GM21737 (cell line): ENCODE measurements around the gene SOWAHB.
"Not testable (repeated sequence)": the region's sequence is repeated elsewhere in the genome, so short reads cannot be mapped to it uniquely, and the experiment has no call there.

Source experiments
- ATAC-seq: cut with Tn5 transposase; IDR thresholded peaks from one replicate; pipeline ENCODE4 v1.9.1; 2021; ENCODE audit warnings: mild to moderate bottlenecking, moderate library complexity; ENCODE audit not compliant: unreplicated experiment

Gene SOWAHB

DNA sequence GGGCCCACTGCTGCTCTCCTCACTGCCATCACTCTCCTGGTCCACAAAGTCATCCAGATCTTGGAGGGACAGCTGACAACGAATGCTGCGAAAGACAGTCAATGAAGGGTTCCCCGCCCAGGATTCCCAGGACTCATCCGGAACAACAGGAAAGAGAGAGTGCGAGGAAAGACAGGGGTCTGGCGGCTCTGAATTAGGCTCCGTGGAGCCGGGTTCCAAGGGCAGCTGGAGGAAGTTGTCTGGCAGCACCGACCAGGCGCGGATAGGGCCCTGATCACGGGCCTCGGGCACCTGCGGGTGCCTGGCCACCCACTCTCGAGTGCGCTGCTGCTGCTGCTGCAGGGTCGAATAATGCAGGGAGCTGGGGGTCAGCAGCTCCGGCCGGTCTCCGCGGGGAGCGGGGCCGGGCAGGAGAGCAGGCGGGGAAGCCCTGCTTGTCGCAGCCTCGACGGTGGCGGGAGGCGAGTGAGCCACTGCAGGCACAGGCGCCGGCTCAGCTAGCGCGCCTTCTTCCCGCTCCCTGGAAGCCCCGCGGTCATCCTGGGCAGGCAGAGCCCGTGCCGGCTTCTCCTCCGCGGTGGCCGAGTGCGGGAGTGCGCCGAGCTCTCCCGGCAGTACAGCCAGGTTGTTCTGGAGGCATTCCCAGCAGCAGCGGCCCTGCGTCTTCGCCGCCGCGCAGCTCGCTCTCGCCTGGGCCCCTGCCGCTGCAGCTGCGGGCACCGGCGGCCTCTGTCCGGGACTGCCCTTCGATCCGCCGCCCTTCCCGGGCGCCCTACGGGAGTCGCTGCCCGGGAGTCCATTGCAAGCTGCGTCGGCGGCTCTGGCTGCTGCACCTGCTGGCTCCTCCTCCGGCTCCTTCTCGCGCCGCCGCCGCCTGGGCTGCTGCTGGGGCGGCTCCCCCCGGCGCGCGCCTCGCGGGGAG is 1.1 kb downstream of the SOWAHB start:
- ATAC-seq = no peak

GRCh38 chr4:76896048-76896447 is 1.9 kb downstream of the SOWAHB start:
- no peak for ATAC-seq

DNA sequence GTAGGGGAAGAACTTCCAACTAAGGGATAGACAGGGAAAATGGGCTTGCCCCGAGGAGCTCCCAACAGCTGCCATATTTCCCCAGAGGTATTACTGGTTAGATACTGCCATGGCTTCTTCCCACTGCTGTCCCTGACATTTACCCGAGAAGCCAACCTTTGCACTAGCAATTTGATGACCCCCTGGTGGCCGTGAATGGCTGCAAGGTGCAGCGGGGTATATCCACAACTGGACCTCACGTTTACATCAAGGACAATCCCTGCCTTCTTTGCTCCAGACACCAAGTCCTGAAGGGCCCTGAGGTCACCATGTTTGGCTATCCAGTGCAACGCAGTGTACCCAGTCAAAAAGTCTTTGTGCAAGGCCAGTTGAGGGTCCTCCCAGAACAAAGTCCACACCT is 2.3 kb downstream of the SOWAHB start:
- ATAC-seq = no peak

GRCh38 chr4:76894537-76895255 is 3.2 kb downstream of the SOWAHB start:
- ATAC-seq = no peak

DNA sequence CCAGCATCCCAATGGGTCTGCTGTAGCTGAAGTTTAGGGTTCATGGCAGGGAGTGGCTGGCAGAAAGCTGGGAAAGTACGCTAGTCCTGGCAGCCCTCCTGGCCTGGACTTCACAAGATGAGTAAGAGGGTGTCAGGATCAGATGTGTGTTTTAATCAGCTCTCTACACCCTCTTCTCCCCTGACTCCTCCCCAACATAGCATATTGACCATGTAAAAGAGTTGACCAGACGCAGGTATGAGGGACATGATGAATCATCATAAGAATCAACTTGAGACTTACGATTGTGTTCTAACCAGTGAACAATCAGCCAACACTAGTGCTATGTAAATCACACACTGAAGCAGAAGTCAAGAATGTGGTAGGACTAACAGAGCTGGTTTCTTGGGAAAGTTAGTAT is 5.3 kb downstream of the SOWAHB start:
- no peak for ATAC-seq

DNA sequence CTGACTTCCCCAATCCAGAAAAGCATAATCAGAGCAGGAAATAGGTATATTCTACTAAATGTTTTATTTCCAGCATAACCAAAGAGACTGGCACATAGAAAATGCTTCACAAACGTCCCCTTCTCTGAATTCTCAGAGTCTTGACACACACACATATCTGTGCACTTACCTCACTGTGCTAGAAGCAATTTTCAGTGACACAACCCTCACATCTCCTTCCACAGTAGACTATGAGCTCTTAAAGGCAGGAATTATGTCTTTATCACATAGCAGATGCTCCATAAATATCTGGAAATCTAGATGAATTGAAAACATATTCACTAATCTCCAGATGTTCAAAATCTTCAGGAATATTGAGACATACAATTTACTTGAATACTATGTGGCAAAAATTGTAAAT is 5.9 kb downstream of the SOWAHB start:
- ATAC-seq = no peak

DNA sequence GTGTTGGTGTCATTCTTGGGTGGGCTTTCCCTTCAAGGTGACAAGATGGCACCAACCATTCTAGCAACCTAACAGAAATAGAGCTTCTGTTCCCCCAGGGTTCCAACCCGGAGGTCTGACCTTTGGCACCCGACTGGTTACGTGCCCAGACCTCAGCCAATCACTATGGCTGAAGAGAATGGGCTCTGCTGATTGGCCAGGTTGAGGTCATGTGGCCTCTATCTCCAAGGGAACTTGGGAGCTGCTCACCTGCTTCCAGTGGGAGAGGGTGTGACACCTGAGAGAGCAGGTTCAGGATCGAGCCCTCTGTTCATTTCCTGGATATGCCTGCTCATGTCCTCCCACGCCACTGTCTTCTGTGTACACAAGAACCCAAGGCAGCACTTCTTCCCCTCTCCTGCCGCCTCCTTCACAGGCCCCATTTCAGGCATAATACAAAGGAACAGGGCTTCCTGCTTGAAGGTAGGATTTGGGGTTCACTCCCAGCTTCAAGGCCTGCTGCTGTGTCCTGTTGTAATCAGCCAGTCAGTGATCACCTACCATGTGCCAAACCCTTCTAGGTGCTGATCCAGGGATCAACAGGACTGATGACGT is 11.0 kb downstream of the SOWAHB start:
- ATAC-seq = no peak

- ATAC-seq = no peak
Measured at GRCh38 chr4:76886214-76886613, 11.7 kb downstream of the SOWAHB start.

DNA sequence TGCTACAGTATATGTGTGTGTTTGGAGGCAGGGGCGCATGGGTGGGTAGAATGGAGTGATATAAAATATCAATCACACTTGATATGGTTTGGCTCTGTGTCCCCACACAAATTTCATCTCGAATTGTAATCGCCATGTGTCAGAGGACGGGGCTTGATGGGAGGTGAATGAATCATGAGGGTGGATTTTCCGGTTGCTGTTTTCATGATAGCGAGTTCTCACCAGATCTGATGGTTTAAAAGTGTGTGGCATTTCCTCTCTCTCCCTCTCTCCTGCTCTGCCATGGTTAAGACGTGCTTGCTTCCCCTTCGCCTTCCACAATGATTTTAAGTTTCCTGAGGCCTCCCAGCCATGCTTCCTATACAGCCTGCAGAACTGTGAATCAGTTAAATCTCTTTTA is 14.8 kb downstream of the SOWAHB start:
- ATAC-seq = no peak

DNA sequence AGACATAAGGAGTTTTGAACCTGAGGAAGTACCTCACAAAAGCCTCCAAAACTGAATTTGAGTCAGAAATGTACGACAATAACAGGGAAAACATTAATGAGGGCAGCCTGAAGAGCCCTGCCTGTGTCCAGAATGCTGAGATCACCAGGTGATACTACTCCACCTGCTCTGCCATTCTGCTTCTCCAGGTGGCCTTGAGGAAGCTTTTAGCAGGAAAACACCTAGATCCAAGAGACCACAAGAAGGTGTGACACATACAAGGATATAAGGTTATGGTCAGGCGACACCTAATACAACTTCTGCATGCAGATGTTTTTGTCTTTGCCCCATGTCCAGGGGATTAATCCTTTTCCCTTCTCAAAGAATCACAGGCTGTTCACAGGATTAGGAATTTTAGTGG is 15.3 kb downstream of the SOWAHB start:
- ATAC-seq = no peak

GRCh38 chr4:76881375-76881774 is 16.6 kb downstream of the SOWAHB start:
- no peak for ATAC-seq

DNA sequence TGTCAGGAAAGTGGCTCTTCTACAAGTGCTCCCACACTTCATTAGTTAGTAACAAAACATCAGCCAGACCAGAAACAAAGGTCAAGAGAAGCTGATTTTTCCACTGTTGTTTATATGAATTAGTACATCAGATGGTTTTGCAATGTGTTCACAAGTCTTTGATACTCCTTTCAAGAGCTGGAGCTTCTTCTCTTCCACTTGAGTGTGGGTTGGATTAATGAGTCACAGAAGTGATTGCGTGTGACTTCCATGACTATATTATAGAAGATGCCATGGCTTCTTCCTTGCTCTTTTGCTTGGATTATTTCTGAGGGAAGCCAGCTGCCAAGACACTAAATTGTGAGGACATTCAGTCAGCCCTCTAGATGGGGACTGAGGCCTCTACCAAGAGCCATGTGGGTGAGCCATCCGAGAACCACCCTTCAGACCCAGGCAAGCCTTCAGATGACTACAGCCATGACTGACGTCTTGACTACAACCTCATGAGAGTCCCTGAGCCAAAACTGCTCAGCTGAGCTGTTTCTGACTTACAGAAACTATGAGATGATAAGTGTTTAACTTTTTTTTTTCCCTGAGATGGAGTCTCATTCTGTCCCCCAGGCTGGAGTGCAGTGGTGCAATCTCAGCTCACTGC is 18.1 kb downstream of the SOWAHB start:
- ATAC-seq = no peak

- not testable (repeated sequence) for ATAC-seq
Measured at GRCh38 chr4:76878641-76879165, 19.2 kb downstream of the SOWAHB start.

DNA sequence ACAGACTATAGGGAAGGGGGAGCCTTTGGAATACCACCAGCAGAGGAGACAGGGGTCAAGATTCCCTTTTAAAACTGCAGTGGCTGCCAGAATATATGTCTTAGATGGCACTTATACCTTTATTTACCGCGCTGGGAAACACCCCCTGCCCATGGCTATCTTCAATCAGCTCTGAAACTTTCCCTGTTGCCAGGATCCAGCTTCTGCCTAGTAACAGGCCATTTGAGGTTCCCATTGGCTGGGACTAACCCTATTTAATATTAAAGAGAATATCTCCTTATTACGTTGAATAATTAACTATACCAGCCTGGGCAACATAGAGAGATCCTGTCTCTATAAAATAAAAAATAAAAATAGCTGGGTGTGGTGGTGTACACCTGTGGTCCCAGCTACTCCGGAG is 23.8 kb downstream of the SOWAHB start:
- no peak for ATAC-seq

GRCh38 chr4:76873495-76873894 is 24.4 kb downstream of the SOWAHB start:
- ATAC-seq = no peak

GRCh38 chr4:76872556-76872955 is 25.4 kb downstream of the SOWAHB start:
- ATAC-seq = no peak

- not testable (repeated sequence) for ATAC-seq
Measured at GRCh38 chr4:76868780-76869179, 29.2 kb downstream of the SOWAHB start.

GRCh38 chr4:76867880-76868655 is 29.9 kb downstream of the SOWAHB start:
- ATAC-seq = no peak

DNA sequence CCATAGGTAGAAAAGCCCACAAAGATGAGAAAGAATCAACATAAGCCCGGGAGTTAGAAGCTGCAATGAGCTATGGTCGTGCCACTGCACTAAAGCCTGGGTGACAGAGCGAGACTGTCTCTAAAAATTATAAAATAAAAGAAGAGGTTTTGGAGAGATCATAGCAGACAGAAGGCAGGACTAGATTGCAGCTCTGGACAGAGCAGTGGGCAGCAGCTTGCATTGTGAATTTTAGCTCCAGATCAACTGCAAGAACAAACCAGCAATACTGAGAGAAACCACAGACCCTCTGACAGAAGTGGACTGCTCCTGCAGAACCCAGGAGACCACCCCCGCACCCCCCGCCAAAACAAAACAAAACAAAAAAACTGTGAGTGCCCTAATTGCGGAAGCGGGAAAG is 30.6 kb downstream of the SOWAHB start:
- ATAC-seq = no peak

DNA sequence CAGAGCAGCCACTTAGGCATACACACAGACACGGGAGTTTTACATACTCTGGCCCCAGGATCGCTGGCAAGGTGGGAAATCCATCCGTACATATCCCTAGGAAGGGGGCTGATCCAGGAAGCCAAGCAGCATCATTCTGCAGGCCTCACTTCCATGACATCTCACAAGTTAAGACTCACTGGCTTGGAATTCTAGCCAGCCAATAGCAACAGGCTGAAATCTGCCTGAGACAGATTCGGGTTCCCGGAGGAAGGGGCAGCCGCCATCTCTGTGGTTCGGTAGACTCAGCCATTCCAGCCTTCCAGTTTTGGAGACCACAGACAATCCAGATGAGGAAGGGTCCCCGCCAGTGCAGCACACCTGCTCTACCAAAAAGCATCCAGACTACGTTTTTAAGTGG is 31.3 kb downstream of the SOWAHB start:
- no peak for ATAC-seq
